T-cell (primary cell): Measurements from ENCODE around the gene PTPN1. TPM values are rescaled to one million over a fixed set of nuclear protein-coding genes. Genes with fewer than 3 reads are reported as not detected.

ENCODE experiments used
- ATAC-seq, 4 experiments: fragments of 200-7000 bp in 3 of 4; fragments of 150-1000 bp in 1 of 4; cut with Tn5 transposase; replicated peaks in 1 of 4; 1 replicate in 3 of 4; 2 replicates in 1 of 4; pipeline ENCODE4 v1.10.0; 2021; ENCODE audit warnings: moderate library complexity in 3 of 4, mild to moderate bottlenecking in 2 of 4, moderate number of reproducible peaks in 1 of 4
- CTCF ChIA-PET, 2 donors: fragments of 300-600 bp; sonication (Branson Sonifier 250); formaldehyde crosslinking; loops; one replicate each; lab custom pipeline; 2022; ENCODE audit warnings: antibody characterized with exemption in 2 of 2; lab: Charles Lee
- POLR2A ChIA-PET, 2 donors: fragments of 300-600 bp; sonication (Branson Sonifier 250); formaldehyde crosslinking; loops; one replicate each; lab custom pipeline; 2022; ENCODE audit warnings: antibody characterized with exemption in 2 of 2; lab: Charles Lee
- DNase-seq, 35 experiments: peaks; one replicate each; pipeline versions ENCODE4 v3.0.0 to v3.0.0-alpha.2; 2013 to 2023
- H3K27ac ChIP-seq: one replicate; pipeline ENCODE4 v1.5.1; 2013; ENCODE audit warnings: low read length
- H3K27me3 ChIP-seq, 2 experiments: replicated peaks in 1 of 2; 1 replicate in 1 of 2; 2 replicates in 1 of 2; pipeline versions ENCODE4 v1.6.1 to v1.7.0; 2013; ENCODE audit warnings: low read length in 1 of 2, mixed read lengths in 1 of 2; ENCODE audit not compliant: control insufficient read depth in 2 of 2, insufficient read depth in 2 of 2; ENCODE audit errors: extremely low read depth in 1 of 2
- H3K36me3 ChIP-seq, 2 donors: 1 replicate in 1 of 2; 2 replicates in 1 of 2; pipeline versions ENCODE4 v1.6.1 to v1.7.0; 2013; ENCODE audit warnings: low read length in 1 of 2; ENCODE audit not compliant: control insufficient read depth in 2 of 2, insufficient read depth in 1 of 2; ENCODE audit errors: extremely low read depth in 1 of 2
- H3K4me1 ChIP-seq, 2 experiments: 1 replicate in 1 of 2; 2 replicates in 1 of 2; pipeline versions ENCODE4 v1.6.1 to v1.7.0; 2013; ENCODE audit warnings: low read length in 2 of 2, mixed read lengths in 1 of 2; ENCODE audit not compliant: insufficient read depth in 2 of 2, control insufficient read depth in 1 of 2; ENCODE audit errors: extremely low read depth in 1 of 2
- H3K4me3 ChIP-seq, 2 donors: 1 replicate in 1 of 2; 2 replicates in 1 of 2; pipeline versions ENCODE4 v1.5.1 to v1.7.0; 2013; ENCODE audit warnings: mild to moderate bottlenecking in 2 of 2, low read length in 1 of 2, moderate library complexity in 1 of 2; ENCODE audit not compliant: control insufficient read depth in 1 of 2; ENCODE audit errors: extremely low read depth in 1 of 2
- H3K9me3 ChIP-seq: 2 replicates; pipeline ENCODE4 v1.7.0; 2013
- H3K27ac Mint-ChIP-seq, 2 donors: one replicate each; pipeline ENCODE4 v1.8.0; 2020 to 2021; ENCODE audit warnings: mild to moderate bottlenecking in 2 of 2, mixed read lengths in 2 of 2
- H3K27me3 Mint-ChIP-seq, 2 donors: one replicate each; pipeline ENCODE4 v1.8.0; 2021 to 2022; ENCODE audit warnings: mixed read lengths in 2 of 2
- H3K36me3 Mint-ChIP-seq: one replicate; pipeline ENCODE4 v1.8.0; 2021; ENCODE audit warnings: mixed read lengths
- H3K4me1 Mint-ChIP-seq, 3 donors: one replicate each; pipeline ENCODE4 v1.8.0; 2020 to 2022; ENCODE audit warnings: mixed read lengths in 3 of 3, mild to moderate bottlenecking in 1 of 3
- H3K4me3 Mint-ChIP-seq, 3 donors: one replicate each; pipeline ENCODE4 v1.8.0; 2020 to 2022; ENCODE audit warnings: mild to moderate bottlenecking in 3 of 3, mixed read lengths in 3 of 3, moderate library complexity in 3 of 3
- H3K9me3 Mint-ChIP-seq, 3 donors: one replicate each; pipeline ENCODE4 v1.8.0; 2020 to 2022; ENCODE audit warnings: mixed read lengths in 3 of 3
- WGBS: methylation state at CpG from one replicate; pipeline ENCODE4 v1.1.5; 2013; ENCODE audit warnings: missing lambda C conversion rate; ENCODE audit not compliant: insufficient coverage; 5-methylcytosine and 5-hydroxymethylcytosine counted together
- total RNA-seq, 35 experiments: library from RNA in 6 of 35; stranded (reverse) in 6 of 35; fragments of 120-200 nt in 1 of 35; gene quantifications; one replicate each; pipeline versions ENCODE4 v1.2.1 to v1.2.4 and lab custom pipeline; 2013 to 2026

The PTPN1 gene
- total RNA-seq, 5 donors from 2014 or later (not counting 1 experiment from before 2014, with no cell fraction given), result 50.7 to 67.9 (median 55.3) TPM

GRCh38 chr20:50508171-50508755, 1.9 kb upstream of the PTPN1 start:
- no peak overlapping the region for H3K27ac ChIP-seq
- Mint-ChIP-seq H3K4me3 (peak overlapping the region in 2 of 3 donors; percentile 29 to 100), H3K27ac (no peak overlapping the region)

GRCh38 chr20:50510706-50511542, 741 bp downstream of the PTPN1 start:
- Mint-ChIP-seq H3K4me3 (peak overlapping the region; percentile 93 to 100 (median 95)), H3K36me3 (no peaks in the 10 kb centered on the region), H3K4me1 (peaks cover 53 to 59% (median 56%) of the 10 kb centered on the region in 3 donors), H3K27me3 (no peaks in the 10 kb centered on the region), H3K27ac (peak overlapping the region; percentile 91 to 93), H3K9me3 (no peaks in the 10 kb centered on the region)
- POLR2A ChIA-PET, result interaction anchor here (0.6 to 1.2 kb wide), 10 partner anchors 9 to 1515 kb away, joined by 3 to 7 read pairs (median 4); no protein-coding TSS in a partner anchor
- H3K27me3 ChIP-seq, result no peaks in the 10 kb centered on the region
- no peaks in the 10 kb centered on the region for H3K36me3 ChIP-seq
- H3K4me3 ChIP-seq, result peak overlapping the region; percentile 91 to 99
- H3K4me1 ChIP-seq, result peaks cover 30 to 46% of the 10 kb centered on the region in 2 experiments
- ATAC-seq, result no peak
- H3K27ac ChIP-seq, result peak overlapping the region; percentile 79
- 0% methylated on average over 14 of the region's 32 CpGs for WGBS
- peak in 6 of 35 experiments; percentile 1 to 33 (median 12) for DNase-seq
- CTCF ChIA-PET, result interaction anchor here (0.6 to 2.1 kb wide), 13 partner anchors 9 to 411 kb away, joined by 3 to 7 read pairs (median 3); no protein-coding TSS in a partner anchor
- no peaks in the 10 kb centered on the region for H3K9me3 ChIP-seq

More at GRCh38 chr20:50508171-50508755, 1.9 kb upstream of the PTPN1 start:
- CTCF ChIA-PET, result no interaction called here
- Mint-ChIP-seq H3K9me3 (no peaks in the 10 kb centered on the region), H3K4me1 (peaks cover 33 to 37% (median 35%) of the 10 kb centered on the region in 3 donors), H3K36me3 (no peaks in the 10 kb centered on the region), H3K27me3 (no peaks in the 10 kb centered on the region)
- 90% methylated on average over 3 of the region's 9 CpGs for WGBS
- peaks cover 17 to 29% of the 10 kb centered on the region in 2 experiments for H3K4me1 ChIP-seq
- H3K9me3 ChIP-seq, result no peaks in the 10 kb centered on the region
- no peak for DNase-seq
- no peak overlapping the region for H3K4me3 ChIP-seq
- H3K27me3 ChIP-seq, result no peaks in the 10 kb centered on the region
- POLR2A ChIA-PET, result interaction anchor here in 1 of 2 donors (0.6 kb wide), 1 partner anchor 21 kb away, joined by 7 read pairs; no protein-coding TSS in a partner anchor
- no peak for ATAC-seq
- no peaks in the 10 kb centered on the region for H3K36me3 ChIP-seq

- no peaks in the 10 kb centered on the region for H3K36me3 ChIP-seq
- H3K4me3 ChIP-seq, result peak overlapping the region in 1 of 2 donors; percentile 9
- DNase-seq (no peak), ATAC-seq (no peak)
- POLR2A ChIA-PET, result interaction anchor here (0.6 to 1.2 kb wide), 7 partner anchors 9 to 420 kb away, joined by 3 to 6 read pairs (median 3); no protein-coding TSS in a partner anchor
- H3K9me3 ChIP-seq, result no peaks in the 10 kb centered on the region
- Mint-ChIP-seq H3K4me1 (peaks cover 65 to 73% (median 69%) of the 10 kb centered on the region in 3 donors), H3K36me3 (no peaks in the 10 kb centered on the region), H3K27me3 (no peaks in the 10 kb centered on the region), H3K9me3 (no peaks in the 10 kb centered on the region), H3K27ac (peak overlapping the region; percentile 84 to 92), H3K4me3 (peak overlapping the region; percentile 93 to 100 (median 95))
- H3K27me3 ChIP-seq, result no peaks in the 10 kb centered on the region
- CTCF ChIA-PET, result interaction anchor here (1.1 to 2.1 kb wide), 7 partner anchors 8 to 77 kb away, joined by 3 to 7 read pairs (median 5); no protein-coding TSS in a partner anchor
- H3K4me1 ChIP-seq, result peaks cover 38 to 57% of the 10 kb centered on the region in 2 experiments
- no CpG with 5 or more reads among the region's 1 CpG for WGBS
- no peak overlapping the region for H3K27ac ChIP-seq
Observed at GRCh38 chr20:50512323-50512722, 2.1 kb downstream of the PTPN1 start.

GRCh38 chr20:50513169-50514034, 3.2 kb downstream of the PTPN1 start:
- DNase-seq, result peak in 1 of 35 experiments; percentile 42
- no peaks in the 10 kb centered on the region for H3K36me3 ChIP-seq
- peak overlapping the region; percentile 3 for H3K27ac ChIP-seq
- peaks cover 40 to 68% of the 10 kb centered on the region in 2 experiments for H3K4me1 ChIP-seq
- no peaks in the 10 kb centered on the region for H3K9me3 ChIP-seq
- Mint-ChIP-seq H3K9me3 (no peaks in the 10 kb centered on the region), H3K4me1 (peaks cover 75 to 84% (median 80%) of the 10 kb centered on the region in 3 donors), H3K36me3 (no peaks in the 10 kb centered on the region), H3K27me3 (no peaks in the 10 kb centered on the region), H3K27ac (peak overlapping the region; percentile 84 to 92), H3K4me3 (peak overlapping the region; percentile 93 to 100 (median 95))
- ChIA-PET POLR2A (interaction anchor here (0.5 to 1.1 kb wide), 6 partner anchors 16 to 553 kb away, joined by 3 to 4 read pairs (median 3); no protein-coding TSS in a partner anchor), CTCF (interaction anchor here (0.6 to 1.7 kb wide), 8 partner anchors 9 to 404 kb away, joined by 3 to 7 read pairs (median 4); no protein-coding TSS in a partner anchor)
- no peaks in the 10 kb centered on the region for H3K27me3 ChIP-seq
- no peak for ATAC-seq
- no peak overlapping the region for H3K4me3 ChIP-seq
- no CpG with 5 or more reads among the region's 5 CpGs for WGBS

GRCh38 chr20:50514035-50514337, 3.8 kb downstream of the PTPN1 start:
- Histone ChIP-seq H3K4me1 (peaks cover 46 to 73% of the 10 kb centered on the region in 2 experiments), H3K27me3 (no peaks in the 10 kb centered on the region), H3K4me3 (no peak overlapping the region), H3K27ac (peak overlapping the region; percentile 3), H3K36me3 (no peaks in the 10 kb centered on the region), H3K9me3 (no peaks in the 10 kb centered on the region)
- no peaks in the 10 kb centered on the region for H3K9me3 Mint-ChIP-seq
- DNase-seq (no peak), ATAC-seq (no peak)
- H3K36me3 Mint-ChIP-seq, result no peaks in the 10 kb centered on the region
- ChIA-PET POLR2A (interaction anchor here in 1 of 2 donors (0.5 to 0.6 kb wide), 3 partner anchors 34 to 553 kb away, joined by 3 to 7 read pairs (median 3); no protein-coding TSS in a partner anchor), CTCF (interaction anchor here (1.1 to 1.4 kb wide), 3 partner anchors 10 to 60 kb away, joined by 3 to 7 read pairs (median 3); no protein-coding TSS in a partner anchor)
- H3K4me3 Mint-ChIP-seq, result peak overlapping the region; percentile 93 to 100 (median 95)
- no peaks in the 10 kb centered on the region for H3K27me3 Mint-ChIP-seq
- H3K4me1 Mint-ChIP-seq, result peaks cover 81 to 85% (median 84%) of the 10 kb centered on the region in 3 donors
- no CpG with 5 or more reads among the region's 2 CpGs for WGBS
- peak overlapping the region; percentile 84 to 92 for H3K27ac Mint-ChIP-seq
